Measurements from ENCODE around the gene PCNX2.

GRCh38 chr1:233143241-233143640 is 152.3 kb downstream of the PCNX2 start:
- TF ChIP-seq CTCF (IDR thresholded peaks at IDR 0.05; ENCODE audit: poor library complexity) (no peak), EZH2 (IDR thresholded peaks at IDR 0.05; ENCODE audit: borderline replicate concordance) (no peak)

Measured in hepatocyte (in vitro differentiated cells).